Measurements from ENCODE around the gene ID3.
A peak's percentile ranks its signal among the peaks of the same experiment; 100 is the strongest.

Gene ID3

DNA sequence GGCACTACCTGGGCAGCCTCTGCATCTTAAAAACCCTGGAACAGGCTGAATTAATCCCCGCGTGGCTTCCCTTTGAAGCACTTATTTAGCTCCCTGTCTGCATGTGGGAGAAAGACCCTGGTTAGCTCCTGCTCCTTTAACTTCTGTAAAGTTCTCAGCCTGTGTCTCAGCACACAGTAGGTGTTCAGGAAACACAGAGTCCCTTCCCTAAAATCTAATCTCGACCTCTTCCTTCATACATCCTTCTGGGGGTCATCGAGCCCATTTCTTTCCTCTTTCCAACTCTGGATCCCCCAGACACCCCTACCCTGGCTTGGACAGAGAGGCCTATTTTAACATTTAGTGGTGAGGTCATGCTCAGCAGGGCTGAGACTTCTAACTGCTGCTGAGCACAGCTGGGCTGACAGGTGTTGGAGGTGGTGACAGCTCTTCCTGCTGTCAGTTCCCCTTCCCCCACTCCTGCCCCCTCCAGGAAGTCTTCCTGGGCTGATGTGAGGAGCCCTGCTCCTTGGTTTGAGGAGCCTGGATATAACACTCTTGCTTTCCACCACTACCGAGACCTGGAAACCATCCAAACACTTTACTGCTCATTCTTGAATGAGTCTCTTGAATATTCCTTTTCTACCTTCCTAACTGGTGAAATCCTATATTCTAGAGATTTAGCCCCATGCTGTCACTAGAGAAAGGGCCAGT, 33.6 kb downstream of the ID3 start:
- DNase-seq: no peak

DNA sequence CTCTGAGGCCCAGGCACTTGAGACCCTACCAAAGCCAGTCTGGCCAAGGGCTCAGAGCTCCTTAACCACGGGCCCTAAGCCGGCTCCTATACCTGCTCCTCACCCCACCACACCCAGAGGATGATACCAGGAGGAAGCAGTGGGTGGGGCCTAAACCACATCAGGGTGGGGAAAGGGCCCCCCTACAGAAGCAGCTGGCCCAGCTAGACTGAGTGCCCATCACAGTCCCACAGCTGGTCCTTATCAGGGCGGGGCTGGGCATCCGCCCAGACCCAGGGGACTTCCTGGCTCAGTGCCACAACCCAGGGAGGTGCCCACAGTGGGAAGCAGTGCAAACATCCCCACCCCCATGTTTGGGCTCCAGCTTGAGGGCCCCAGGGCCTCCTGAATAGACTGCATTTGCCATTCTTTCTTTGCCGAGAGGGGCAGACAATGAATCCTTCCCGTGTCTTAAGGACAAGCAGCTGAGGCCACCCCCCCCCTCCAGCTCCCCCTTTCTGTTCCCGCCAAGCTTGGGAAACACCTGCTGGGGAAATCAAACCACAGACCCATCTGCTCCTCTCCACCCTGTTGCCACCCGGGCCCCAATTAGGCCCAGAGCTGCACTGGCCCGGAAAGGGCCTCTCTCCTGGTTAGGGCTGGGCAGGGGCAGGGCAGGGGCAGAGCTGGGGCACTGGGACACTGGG, 34.4 kb downstream of the ID3 start:
- peak in 1 of 2 donors; percentile 2 for DNase-seq

DNA sequence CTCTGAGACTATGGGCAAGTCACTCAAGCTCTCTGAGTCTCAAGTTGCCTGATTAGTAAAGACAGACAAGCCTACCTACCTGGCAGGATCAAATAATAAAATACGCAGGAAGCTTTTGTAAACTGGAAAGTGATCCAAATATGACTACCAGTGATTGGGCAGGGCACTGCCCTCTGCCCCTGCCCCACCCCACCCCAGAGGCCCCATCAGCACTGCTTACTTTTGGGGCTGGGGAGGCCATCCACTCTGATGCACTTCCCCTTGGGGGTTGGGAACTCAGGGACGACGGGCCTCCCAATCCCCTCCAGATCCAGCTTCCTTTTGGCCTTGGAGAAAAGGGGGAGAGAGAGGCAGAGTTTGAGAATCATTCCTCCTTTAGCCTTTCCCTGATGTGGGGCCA, 35.1 kb downstream of the ID3 start:
- no peak for DNase-seq

GRCh38 chr1:23522244-23522982, 36.9 kb downstream of the ID3 start:
- DNase-seq: peak; percentile 95 to 96

DNA sequence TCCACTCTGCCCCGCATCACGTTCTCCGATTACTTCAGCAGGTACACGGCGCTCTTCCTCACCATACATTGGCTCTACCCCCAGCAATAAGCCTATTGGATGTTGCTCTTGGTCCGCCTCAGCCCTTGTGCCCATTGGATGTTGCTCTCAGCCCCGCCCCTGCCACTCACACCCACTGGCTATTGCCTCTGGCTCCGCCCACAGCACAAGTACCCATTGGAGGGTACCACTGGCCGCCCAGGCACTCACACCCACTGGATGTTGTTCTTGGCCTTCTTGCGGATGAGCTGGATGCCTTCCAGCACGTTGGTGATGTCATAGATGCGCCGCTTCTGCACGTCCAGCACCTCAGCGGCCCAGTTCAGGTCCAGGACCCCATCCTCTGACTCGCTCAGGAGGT, 37.7 kb downstream of the ID3 start:
- no peak for DNase-seq

DNA sequence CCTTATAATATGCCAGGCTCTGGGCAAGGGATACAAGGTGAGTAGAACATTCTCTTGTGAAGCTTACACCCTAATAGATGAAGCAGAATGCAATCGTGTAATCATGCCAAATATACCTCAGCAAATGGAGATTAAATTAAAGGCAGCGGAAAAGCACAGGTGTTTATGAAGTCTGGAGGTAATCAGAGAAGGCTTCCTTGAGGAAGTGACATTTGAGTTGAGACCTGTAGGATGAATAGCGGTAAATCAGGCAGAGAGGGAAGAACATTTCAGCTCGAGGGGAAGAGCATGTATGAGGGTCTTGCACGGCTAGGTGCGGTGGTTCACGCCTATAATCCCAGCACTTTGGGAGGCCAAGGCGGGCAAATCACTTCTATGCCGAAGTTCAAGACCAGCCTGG, 41.7 kb downstream of the ID3 start:
- DNase-seq: no peak

DNA sequence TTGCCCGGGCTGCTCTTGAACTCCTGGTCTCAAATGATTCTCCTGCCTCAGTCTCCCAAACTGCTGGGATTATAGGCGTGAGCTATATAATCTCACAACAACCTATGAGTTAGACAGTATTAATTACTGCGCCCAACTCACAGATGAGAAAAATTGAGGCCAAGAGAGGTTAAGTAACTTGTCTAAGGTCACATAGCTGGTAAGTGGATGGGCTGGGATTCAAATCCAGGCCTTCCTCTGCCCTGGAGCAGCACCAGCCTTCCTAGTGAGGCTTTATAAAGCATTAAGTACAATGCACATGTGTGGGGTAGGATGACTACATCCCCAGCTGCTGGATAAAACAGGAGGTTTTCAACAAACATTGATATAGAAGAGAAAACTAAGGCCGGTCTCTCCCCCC, 43.4 kb downstream of the ID3 start:
- DNase-seq: no peak

- DNase-seq: no peak
These were observed 45.1 kb downstream of the ID3 start for GRCh38 chr1:23514111-23514679.

DNA sequence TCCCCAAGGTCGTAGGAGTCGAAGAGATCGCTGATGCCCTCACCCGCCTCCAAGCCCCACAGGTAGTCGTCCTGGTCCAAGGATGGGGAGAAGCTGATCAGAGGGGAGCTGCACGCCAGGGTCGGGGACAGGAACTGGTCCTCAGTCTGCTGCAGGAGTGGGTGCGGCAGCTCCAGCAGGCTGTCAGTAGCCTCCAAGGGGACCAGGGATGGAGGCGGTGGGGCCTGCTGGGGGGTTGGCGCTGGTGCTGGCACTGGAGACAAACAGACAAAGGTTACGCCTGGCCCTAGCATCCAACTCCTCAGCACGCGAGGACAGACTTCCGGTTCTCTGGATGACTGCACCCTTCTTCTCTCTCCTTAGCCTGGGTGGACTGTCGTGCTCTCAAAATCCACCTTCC, 49.4 kb downstream of the ID3 start:
- DNase-seq: no peak
